Measurements from ENCODE around the gene SSC4D.
"Not testable (repeated sequence)": the region's sequence is repeated elsewhere in the genome, so short reads cannot be mapped to it uniquely, and the experiment has no call there.

SSC4D gene

GRCh38 chr7:76411626-76412025 is 2.1 kb upstream of the SSC4D start:
- no peak for DNase-seq
- no peak for TF ChIP-seq CTCF (IDR thresholded peaks at IDR 0.05; ENCODE audit: low read depth, low read length)
- Histone ChIP-seq H3K9me3 (no peaks in the 10 kb centered on the region), H3K4me1 (no peaks in the 10 kb centered on the region), H3K36me3 (no peaks in the 10 kb centered on the region), H3K27me3 (no peaks in the 10 kb centered on the region; the same call in 1 of the 2 replicates), H3K4me3 (ENCODE audit: low read depth, low read length) (no peak overlapping the region)

- no peak for TF ChIP-seq CTCF (IDR thresholded peaks at IDR 0.05; ENCODE audit: low read depth, low read length)
- Histone ChIP-seq H3K36me3 (no peaks in the 10 kb centered on the region), H3K9me3 (no peaks in the 10 kb centered on the region), H3K4me3 (ENCODE audit: low read depth, low read length) (no peak overlapping the region), H3K4me1 (no peaks in the 10 kb centered on the region), H3K27me3 (no peaks in the 10 kb centered on the region; the same call in 1 of the 2 replicates)
- no peak for DNase-seq
These were observed 1.4 kb downstream of the SSC4D start for GRCh38 chr7:76408121-76408560.

GRCh38 chr7:76407718-76408117 is 1.8 kb downstream of the SSC4D start:
- DNase-seq: no peak
- TF ChIP-seq CTCF (IDR thresholded peaks at IDR 0.05; ENCODE audit: low read depth, low read length): no peak
- Histone ChIP-seq H3K4me1 (no peaks in the 10 kb centered on the region), H3K27me3 (no peaks in the 10 kb centered on the region; the same call in 1 of the 2 replicates), H3K4me3 (ENCODE audit: low read depth, low read length) (no peak overlapping the region), H3K36me3 (no peaks in the 10 kb centered on the region), H3K9me3 (no peaks in the 10 kb centered on the region)

GRCh38 chr7:76405738-76406137 is 3.8 kb downstream of the SSC4D start:
- Histone ChIP-seq H3K4me1 (no peaks in the 10 kb centered on the region), H3K36me3 (no peaks in the 10 kb centered on the region), H3K9me3 (no peaks in the 10 kb centered on the region), H3K4me3 (ENCODE audit: low read depth, low read length) (no peak overlapping the region), H3K27me3 (no peaks in the 10 kb centered on the region)
- DNase-seq: no peak
- no peak for TF ChIP-seq CTCF (IDR thresholded peaks at IDR 0.05; ENCODE audit: low read depth, low read length)

GRCh38 chr7:76403780-76404494 is 5.6 kb downstream of the SSC4D start:
- no peak for TF ChIP-seq CTCF (IDR thresholded peaks at IDR 0.05; ENCODE audit: low read depth, low read length)
- no peaks in the 10 kb centered on the region for H3K9me3 ChIP-seq
- H3K27me3 ChIP-seq: no peaks in the 10 kb centered on the region
- no peak overlapping the region for H3K4me3 ChIP-seq (ENCODE audit: low read depth, low read length)
- H3K4me1 ChIP-seq: no peaks in the 10 kb centered on the region
- no peak for DNase-seq
- H3K36me3 ChIP-seq: no peaks in the 10 kb centered on the region

- H3K36me3 ChIP-seq; H3K27me3 ChIP-seq; H3K4me1 ChIP-seq; H3K9me3 ChIP-seq; DNase-seq; H3K4me3 ChIP-seq (ENCODE audit: low read depth, low read length): not testable (repeated sequence)
These were observed 6.4 kb downstream of the SSC4D start for GRCh38 chr7:76403097-76403496.

All from BE2C (cell line).